Measurements from ENCODE around the gene SNX3.

The SNX3 gene

DNA sequence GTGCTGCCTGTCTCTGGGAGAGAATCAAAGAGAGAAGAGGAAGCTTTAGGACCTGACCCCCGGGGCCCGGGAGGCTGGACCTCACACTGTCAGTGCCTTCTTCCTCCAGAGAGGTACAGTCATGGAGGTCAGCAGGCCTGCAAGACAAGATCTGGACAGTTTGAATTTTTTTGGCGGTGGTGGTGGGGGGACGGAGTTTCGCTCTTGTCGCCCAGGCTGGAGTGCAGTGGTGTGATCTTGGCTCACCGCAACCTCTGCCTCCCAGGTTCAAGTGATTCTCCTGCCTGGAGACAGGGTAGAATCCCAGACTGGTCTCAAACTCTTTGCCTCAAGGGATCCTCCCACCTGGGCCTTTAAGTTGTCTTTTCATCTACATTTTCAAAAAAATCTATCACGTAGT lies 60.7 kb downstream of the SNX3 start:
- no peak for DNase-seq

DNA sequence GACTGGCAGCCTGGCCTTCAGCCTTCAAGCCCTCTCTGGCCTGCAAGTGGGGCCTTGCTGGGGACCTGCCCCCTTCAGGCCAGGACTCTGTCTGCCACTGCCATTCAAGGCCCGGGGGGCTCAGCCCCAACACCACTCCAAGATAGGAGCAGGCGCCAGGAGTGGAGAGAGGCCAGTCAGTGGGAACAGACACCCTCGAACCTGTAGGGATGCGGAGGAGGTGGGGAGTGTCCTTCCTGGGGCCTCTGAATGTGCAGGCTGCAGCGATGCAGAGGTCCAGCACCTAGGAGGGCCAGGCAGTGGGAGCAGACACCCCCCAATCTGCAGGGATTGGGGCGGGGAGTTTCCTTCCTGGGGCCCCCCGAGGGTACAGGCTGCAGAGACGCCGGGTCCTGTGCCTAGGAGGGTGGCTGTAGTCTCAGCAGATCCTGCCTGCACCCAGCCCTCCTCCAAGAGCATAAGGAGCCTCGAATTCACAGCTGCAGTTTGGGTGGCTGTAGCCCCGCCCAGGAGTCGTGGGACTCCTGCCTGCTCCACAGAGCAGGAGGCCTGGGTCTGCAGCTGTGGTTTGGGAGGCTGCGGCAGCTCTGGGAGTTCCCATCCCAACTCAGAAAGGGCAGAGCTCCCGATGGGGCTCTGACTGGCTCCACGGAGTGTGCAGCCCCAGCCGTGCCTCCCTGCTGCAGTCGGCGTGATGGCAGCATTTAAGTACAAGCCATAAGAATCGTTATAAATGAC lies 61.9 kb downstream of the SNX3 start:
- no peak for DNase-seq

DNA sequence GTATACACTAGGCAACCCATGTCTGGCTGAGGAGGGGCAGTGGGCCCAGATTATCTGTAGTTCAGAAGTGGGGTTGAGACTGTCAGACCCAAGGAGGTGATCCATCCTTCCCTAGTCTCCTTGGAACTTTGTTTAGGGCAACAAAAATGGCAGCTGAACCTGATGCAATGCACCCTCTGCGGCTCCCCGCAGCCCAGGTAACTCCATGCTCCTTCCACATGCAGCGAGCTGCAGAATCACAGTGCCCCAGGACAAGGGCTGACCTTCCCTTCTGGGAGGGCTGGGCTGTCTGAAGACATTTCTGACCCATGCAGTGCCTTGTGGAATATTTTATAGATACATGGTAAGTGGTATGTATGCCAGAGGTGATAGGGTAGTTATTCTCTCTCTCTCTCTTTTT lies 65.6 kb downstream of the SNX3 start:
- no peak for DNase-seq

DNA sequence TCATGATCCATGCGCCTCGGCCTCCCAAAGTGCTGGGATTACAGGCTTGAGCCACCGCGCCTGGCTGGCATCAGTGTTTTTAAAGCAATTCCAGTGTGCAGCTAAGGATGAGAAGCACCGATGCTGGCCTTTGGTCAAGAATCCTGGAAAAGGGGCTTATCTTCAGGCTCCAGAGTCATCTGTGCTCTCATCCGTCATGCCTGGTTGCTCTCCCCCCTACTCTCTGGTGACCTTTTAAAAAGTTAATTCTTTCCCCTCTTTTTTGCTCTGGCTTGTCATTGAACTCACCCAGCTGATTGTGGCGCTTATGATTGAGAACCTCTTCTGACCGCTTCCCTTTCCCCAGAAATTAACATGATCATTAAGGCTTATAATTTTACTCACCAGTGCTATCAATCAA lies 66.3 kb downstream of the SNX3 start:
- no peak for DNase-seq

DNA sequence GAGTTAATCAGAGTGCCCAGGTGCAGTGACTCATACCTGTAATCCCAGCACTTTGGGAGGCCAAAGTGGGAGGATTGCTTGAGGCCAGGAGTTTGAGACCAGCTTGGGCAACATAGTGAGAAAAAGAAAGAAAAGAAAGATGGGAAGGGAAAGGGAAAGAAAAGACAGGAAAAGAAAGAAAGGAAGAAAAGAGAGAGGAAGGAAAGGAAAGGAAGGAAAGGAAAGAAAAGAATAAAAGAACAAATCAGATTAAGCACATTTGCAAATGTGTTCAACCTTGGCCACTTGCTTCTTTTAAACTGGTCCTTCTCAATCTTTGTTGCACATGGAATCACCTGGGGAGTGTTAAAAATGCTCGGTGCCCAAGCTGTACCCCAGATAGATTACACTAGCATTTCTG lies 67.0 kb downstream of the SNX3 start:
- DNase-seq = no peak

DNA sequence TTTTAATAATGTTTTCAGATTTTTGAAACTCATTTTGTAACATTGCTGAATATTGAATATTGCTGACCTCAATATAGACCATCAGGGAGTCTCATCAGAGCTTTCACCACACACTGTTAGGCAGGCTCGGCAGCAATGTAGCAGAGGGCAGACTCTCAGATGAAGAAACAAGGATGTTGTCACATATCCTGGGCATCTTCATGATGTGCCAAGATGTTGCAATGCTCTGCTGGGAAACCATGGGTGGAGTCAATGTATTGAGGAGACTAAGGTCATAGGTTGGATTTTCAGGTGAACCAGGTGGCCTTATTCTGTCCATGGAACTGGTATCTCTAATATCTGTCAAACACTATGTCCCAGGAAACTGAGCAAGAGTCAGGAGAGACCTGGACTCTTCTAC lies 67.7 kb downstream of the SNX3 start:
- DNase-seq = no peak

DNA sequence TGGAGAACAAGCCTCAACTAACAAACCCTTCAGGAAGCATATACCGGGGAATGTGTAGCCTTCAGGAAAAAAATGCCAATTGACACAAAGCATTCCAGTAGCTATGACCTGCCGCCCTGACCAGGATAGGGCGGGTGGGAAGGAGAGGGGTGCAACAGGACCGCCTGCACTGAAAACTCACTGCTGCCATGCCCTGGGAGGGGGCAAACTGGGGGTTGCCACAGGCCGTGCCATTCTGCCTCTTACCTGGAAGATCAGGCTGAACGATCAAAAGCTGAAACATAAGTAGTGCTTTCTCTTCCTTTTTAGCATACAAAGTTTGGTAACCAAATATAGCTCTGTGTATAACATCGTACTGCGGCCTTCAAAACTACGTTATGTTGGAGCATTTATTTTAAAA lies 73.3 kb downstream of the SNX3 start:
- no peak for DNase-seq

DNA sequence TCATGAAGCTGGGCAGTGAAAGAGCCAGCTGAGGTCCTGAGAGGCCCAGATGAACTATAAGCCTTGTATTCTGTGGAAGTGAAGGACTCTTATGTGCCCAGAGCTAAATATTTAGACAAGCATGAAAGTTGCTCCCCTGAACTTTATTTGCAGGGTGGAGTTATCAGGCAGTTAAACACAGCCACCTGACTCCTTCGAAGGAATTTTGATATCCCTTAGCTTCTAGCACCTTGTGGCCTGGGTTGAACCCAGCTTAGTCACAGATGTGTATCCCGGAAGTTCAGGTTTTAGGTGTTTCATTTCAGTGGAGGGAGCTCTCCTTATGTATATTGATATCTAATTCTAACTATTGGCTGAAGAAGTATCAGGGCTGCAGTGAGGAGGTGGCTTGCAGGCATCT lies 74.6 kb downstream of the SNX3 start:
- no peak for DNase-seq

DNA sequence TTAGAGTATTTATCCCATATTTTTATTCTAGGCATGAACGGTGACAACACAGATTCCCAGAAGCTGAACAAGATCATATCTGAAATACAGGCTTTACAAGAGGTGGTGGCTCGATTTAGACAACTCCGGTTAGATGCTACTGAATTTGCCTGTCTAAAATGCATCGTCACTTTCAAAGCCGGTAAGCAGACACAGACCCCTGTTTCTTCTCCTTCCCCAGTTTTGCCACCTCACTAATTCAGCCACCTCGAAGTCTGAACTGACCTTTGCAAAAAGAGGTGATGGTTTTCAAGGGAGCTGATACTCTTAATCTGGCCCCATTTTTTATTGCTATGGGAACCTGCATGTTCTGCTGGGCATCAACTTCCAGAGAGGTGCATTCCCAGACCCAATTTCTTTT lies 80.1 kb downstream of the SNX3 start:
- no peak for DNase-seq

DNA sequence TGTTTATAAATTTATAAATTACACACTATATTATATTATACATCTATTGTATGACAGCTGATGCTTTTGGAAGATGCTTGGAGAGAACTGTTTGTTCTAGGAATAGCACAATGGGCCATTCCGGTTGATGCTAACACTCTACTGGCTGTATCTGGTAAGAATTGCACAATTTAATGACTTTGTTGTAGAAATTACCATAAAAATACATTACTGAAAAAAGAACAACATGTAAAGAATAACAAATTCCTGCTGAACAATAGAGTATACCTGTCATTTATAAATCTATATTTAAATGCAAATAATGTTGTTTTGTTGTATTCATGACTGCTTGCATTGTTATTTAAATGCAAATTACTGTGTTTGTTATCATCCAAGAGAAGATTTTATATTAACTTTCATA lies 80.6 kb downstream of the SNX3 start:
- no peak for DNase-seq

DNA sequence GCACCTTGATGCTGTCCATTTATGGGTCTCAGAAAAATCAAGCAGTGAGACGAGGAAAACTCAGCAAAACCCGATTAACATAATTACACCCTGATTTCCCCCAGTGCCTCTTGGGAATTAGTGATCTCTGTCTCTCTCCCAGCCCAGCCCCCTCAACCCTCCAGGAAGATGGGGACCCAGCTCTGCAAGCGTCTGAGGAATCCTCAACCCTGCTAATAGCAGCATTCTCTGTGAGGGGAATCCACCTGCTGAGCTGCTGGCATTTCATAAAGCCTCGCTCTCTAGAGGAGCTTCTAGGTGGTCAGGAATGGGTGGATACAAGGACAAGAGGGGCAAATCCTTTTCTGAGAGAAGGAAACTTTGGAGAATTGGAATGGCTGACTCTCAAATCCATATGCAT lies 81.1 kb downstream of the SNX3 start:
- no peak for DNase-seq

DNA sequence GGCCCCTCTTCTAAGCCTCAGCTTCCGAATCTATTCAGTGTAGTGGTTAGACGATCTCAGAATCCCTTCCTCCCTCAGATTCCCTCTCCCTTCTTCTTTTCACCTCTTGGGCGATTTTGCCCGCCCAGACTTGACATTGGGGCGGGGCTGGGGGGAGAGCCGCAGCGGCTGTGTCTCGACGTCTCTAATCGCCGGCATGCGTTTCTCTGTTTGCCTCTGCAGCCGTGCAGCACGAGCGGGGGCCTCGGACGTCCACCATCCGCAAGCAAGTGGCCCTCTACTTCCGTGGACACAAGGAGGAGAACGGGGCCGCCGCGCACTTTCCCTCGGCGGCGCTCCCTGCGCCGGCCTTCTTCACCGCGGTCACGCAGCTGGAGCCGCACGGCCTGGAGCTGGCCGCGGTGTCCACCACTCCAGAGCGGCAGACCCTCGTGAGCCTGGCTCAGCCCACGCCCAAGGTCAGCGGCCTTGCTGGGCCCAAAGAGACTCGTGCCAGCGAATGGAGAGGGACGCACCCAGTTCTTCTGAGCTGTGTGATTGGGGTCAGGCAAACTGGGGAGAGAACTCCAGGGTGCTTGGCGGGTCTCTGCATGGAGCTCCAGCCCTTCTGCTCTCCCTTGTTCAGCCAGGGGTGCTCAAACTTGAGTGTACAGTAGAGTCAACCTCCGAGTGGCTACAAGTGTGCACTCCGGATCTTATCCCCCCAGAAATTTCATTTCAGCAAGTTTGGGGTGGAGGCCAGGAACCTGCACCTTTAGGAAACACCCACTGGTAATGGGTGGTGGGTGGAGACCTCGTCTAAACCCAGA lies 84.4 kb downstream of the SNX3 start:
- no peak for DNase-seq

DNA sequence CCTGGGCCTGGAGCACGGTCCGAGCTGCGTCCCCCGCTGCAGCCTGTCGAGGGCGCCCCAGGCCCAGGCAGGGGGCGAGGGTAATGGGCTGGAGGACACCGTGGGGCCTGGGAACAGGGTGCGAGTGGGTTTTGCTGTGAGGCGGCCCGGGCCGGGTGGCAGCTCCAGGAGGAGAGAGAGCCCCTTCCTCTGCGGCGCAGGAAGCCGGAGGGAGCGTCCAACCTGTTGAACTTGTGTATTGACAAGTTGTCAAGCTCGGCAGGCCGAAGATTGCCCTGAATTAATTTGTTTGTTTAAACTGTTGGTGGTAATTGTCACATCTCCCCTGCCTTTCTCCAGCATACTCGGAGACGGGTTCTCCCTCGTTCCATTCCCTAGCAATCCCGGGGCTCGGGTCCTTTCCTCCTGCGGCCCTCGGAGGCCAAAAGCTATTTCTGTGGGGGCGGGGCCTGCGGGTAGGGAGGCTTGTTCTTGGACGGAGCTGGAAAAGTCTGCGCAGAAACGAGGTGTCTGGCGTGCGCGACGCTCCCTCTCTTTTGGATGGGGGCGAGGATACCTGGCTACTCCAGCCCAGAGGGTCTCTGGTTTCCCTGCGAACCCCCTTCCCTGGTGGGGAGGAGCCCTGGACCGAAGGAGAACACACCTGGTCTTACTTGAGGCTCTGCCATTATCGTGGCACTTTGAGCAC lies 85.1 kb downstream of the SNX3 start:
- DNase-seq = no peak

DNA sequence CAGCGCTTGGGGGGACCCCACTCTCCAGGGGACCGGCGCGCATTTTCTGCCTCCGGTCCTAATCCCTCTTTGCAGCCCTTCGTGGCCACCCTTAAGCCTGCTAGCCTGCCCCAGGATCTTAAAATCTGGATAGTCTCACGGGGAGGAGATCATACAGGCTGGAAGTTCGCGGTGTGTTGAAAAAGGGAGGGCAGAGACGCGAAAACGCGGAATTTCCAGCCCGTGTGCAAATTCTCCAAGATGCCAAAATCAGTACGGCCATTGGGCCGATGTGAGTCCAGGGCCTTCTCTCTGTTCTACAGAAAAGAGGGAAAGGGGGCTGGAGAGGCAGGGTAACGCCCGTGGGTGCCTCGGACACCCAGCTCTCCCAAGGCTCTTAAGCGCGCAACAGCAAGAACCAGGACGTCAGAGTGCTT lies 85.7 kb downstream of the SNX3 start:
- no peak for DNase-seq

DNA sequence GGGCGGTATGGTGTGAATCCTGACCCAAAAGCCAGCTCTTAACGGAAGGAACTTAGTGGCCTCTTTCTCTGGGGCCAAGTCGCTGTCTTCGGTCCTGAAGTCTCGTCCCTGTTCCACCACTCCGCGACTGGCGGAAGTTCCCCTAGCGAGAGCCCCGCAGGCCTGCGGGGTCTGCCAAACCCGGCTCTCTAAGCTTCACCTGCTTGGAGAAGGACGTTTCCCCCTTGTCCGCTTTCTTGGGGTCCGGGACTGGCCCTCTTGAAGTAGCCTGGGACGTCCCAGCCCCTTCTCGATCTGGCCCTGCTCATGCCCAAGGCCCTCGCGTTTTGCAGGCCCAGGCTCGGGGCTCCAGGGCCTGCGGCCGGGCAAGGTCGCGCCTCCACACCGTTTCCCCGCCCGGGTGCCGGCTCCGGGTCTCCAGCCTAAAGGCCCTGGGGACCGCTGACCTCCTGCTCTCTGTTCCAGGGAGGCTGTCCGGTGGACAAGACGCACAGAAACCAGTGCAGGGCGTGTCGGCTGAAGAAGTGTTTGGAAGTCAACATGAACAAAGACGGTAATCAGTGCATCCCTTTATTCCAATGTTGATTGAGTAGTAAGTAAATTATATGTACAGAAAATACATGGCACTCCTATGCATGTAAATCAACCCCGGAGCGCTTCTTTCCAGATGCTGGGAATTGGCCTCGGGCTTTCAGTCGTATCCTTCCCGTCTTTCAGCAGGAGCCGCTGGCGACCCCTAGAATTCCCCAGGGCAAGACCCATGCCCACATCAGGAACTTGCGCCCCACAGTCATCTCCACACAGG lies 86.3 kb downstream of the SNX3 start:
- DNase-seq = no peak

DNA sequence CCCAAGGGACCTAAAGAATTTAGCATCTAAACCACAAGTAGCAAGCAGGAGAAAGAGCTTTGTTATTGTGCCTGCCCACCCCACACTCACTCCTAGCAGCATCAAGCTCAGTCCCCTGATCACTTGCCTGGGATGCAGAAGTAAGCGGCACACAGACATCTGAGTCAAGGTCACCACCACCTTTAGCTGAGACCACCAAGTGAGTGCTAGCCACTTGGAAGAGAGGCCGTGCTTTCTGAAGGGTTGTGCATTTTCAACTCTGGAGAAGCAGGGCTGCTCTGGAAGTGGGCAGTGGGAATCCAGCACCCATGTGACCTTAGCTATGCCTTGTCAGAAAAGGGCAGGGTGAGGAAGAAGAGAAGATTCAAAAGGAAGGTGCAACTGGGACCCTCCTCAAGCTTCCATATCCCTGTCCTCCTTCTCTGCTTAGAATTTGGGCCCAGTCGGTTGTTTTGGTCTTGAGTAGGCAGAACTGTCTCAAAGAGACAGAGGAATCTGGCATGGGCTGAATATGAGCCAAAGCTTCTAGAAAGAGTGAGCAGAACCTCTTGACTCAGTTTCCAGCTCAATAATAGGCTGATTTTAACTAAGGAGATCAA lies 88.8 kb downstream of the SNX3 start:
- DNase-seq = no peak

DNA sequence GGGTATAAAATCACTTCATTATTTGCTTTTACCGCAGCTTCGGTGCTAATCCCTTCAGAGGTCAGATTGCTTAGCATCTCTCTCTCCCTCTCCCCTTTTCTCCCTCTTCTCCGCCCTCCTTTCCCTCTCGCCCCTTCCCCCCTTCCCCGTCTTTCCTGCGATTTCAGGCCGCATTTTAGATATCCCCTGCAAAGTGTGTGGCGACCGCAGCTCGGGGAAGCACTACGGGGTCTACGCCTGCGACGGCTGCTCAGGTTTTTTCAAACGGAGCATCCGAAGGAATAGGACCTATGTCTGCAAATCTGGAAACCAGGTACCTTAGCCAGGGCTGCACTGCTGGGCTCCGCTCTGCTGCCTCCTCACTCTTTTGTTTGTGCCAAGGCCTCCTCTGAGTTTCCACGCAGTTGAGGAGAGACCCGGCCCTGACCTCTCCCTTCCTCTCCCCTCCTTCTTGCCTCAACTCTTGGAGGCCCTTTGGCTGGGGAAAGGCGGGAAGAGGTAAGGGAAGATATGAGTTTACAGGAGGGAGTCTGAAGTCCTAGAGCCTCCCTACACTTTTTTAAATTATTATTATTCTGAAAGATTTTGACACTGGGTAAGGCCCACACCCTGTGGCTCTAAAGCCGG lies 89.4 kb downstream of the SNX3 start:
- DNase-seq = no peak

DNA sequence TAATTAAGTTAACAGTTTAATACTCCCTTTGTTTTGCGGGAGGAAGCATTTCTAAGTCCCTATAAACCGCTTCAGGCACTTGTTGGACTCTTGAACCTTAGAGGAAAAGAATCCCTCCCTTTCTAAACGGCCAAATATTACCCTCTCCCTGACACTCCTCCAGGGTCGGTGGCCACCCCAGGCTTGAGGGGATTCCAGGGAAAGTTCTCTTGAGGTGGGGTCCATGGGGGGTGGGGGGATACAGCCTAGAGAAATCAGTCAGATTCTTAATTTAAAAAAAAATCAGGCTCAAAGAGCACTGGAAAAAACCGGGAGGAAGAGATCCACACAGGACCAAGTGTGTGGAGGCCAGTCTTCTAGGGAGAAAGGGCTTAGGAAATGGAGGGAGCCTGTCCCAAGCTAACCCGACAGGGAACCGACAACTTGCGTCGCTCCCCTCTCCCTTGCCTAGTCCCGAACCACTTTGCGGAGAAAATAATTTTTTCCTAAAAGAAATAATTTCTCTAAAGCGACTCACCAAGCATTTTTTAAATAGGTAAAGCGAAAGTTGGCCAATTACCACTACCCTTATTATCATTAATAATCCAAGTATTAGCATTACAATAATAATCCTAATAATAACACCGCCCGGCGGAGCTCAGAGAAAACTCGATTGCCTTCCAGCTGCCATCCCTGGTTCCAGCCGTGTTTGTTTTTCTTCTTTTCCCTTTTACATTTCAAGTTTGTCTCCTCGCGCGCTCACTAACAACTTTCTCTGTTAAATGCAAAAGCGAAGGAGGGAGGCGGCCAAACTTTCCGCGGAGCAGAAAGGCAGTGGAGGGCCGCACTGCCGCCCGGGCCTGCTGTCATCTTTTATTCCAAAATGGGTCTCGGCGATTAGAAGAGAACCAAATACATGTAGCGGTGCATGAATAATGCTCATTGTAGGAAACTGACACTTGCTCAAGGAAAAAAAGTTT lies 90.2 kb downstream of the SNX3 start:
- no peak for DNase-seq

DNA sequence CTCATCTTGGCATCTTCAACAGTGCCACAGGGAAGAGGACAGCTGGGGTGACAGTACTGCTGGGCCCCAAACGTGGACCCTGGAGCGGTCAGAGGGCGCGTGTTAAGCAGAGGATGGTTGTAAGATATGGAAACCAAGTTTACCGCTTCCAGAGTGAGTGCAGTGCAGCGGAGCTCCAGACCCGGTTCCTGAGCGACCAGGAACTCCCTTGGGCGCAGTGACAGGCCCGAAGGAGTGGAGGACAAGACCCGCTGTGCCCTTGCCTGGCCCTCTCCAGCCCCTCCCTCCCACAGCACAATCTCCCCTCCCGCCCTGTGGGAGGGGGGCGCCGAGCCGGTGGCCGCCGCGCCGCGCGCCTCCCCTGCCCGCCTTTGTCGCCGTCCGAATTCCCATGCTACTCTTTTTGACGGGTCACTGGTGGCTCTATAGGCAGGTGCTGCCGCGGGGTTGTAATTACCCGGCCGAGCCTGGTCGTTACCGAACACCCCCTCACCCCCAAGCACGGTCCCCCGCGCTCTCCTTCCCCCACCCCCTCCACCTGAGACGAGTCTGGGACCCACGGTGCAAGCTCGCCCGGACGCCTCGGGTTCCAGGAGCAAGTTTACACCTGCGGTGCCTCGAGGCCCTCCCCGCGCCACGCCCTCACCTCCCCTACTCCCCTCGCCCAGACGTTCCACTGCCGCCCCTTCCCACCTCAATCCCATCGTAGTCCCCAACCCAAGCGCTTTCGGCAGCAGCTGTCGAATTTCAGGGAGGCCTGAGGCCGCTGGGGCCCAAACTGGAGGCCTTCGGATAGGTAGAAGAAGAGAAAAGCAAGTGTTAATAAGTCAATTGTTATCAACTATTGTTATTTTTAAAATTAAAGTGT lies 91.1 kb downstream of the SNX3 start:
- no peak for DNase-seq

Measured in KG1 (cell line).